HEK293 (cell line): Measurements from ENCODE around the gene BCL11B.

Source experiments
- CTCF ChIA-PET: fragments of 350-600 bp; formaldehyde crosslinking; extraction: SDS; loops from one replicate; lab custom pipeline; 2021; ENCODE audit warnings: antibody characterized with exemption; lab: Yijun Ruan, JAX
- POLR2A ChIA-PET: fragments of 300-600 bp; formaldehyde crosslinking; extraction: SDS; loops from one replicate; lab custom pipeline; 2020; ENCODE audit warnings: antibody characterized with exemption, inconsistent platforms; lab: Yijun Ruan, JAX
- H3K27ac ChIP-seq: fragments of 200-500 bp; sonication (Bioruptor generic); 2 replicates; pipeline ENCODE4 v1.5.1; 2014; ENCODE audit warnings: low read depth, low read length, control low read depth, inconsistent platforms; ENCODE audit errors: extremely low read depth
- H3K36me3 ChIP-seq, 2 experiments: fragments of 200-500 bp in 1 of 2; sonication (Bioruptor generic) in 1 of 2; 1 replicate in 1 of 2; 2 replicates in 1 of 2; pipeline ENCODE4 v1.5.1; 2014 to 2017; ENCODE audit warnings: inconsistent platforms in 2 of 2, low read length in 2 of 2; ENCODE audit not compliant: control insufficient read depth in 2 of 2, insufficient read depth in 1 of 2
- H3K4me1 ChIP-seq: fragments of 200-500 bp; sonication (Bioruptor generic); 2 replicates; pipeline ENCODE4 v1.5.1; 2014; ENCODE audit warnings: mild to moderate bottlenecking, low read length, inconsistent platforms; ENCODE audit not compliant: control insufficient read depth, insufficient read depth
- H3K4me3 ChIP-seq: 2 replicates; pipeline ENCODE4 v1.5.1; 2011; ENCODE audit warnings: low read depth, mild to moderate bottlenecking, control low read depth, low read length, moderate library complexity
- H3K9me3 ChIP-seq: fragments of 200-500 bp; sonication (Bioruptor generic); 2 replicates; pipeline ENCODE4 v1.5.1; 2014; ENCODE audit warnings: low read depth, low read length, inconsistent platforms; ENCODE audit not compliant: control insufficient read depth, insufficient read depth
- GLI2 ChIP-seq: fragments of 450-650 bp; formaldehyde crosslinking; IDR thresholded peaks from 2 replicates; pipeline ENCODE4; 2017; ENCODE audit warnings: missing biosample characterization, missing genetic modification characterization, low read depth, borderline replicate concordance
- INSM2 ChIP-seq: fragments of 450-650 bp; formaldehyde crosslinking; IDR thresholded peaks from 2 replicates; pipeline ENCODE4 v1.5.1; 2016; ENCODE audit warnings: missing biosample characterization, missing genetic modification characterization
- PRDM2 ChIP-seq: fragments of 450-650 bp; formaldehyde crosslinking; IDR thresholded peaks from 2 replicates; pipeline ENCODE4 v1.5.1; 2016; ENCODE audit warnings: missing biosample characterization, missing genetic modification characterization, borderline replicate concordance
- SALL2 ChIP-seq: fragments of 450-650 bp; formaldehyde crosslinking; IDR thresholded peaks from 2 replicates; pipeline ENCODE4 v1.5.0; 2017; ENCODE audit warnings: missing biosample characterization, mild to moderate bottlenecking, missing genetic modification characterization, borderline replicate concordance
- ZNF121 ChIP-seq: fragments of 450-650 bp; formaldehyde crosslinking; IDR thresholded peaks from 2 replicates; pipeline ENCODE4 v1.5.1; 2016; ENCODE audit warnings: missing biosample characterization, missing genetic modification characterization
- ZNF174 ChIP-seq: fragments of 450-650 bp; formaldehyde crosslinking; IDR thresholded peaks from 2 replicates; pipeline ENCODE4 v1.5.0; 2017; ENCODE audit warnings: missing biosample characterization, mild to moderate bottlenecking, missing genetic modification characterization
- ZNF266 ChIP-seq: fragments of 450-650 bp; formaldehyde crosslinking; IDR thresholded peaks from 2 replicates; pipeline ENCODE4 v1.5.1; 2016; ENCODE audit warnings: missing biosample characterization, missing genetic modification characterization, low read depth
- ZNF335 ChIP-seq: fragments of 450-650 bp; formaldehyde crosslinking; conservative IDR thresholded peaks from 2 replicates; pipeline ENCODE4 v1.5.1; 2016; ENCODE audit warnings: missing biosample characterization, missing genetic modification characterization
- ZNF354C ChIP-seq: fragments of 450-650 bp; formaldehyde crosslinking; IDR thresholded peaks from 2 replicates; pipeline ENCODE4 v1.5.1; 2016; ENCODE audit warnings: missing biosample characterization, missing genetic modification characterization, low read depth, borderline replicate concordance
- ZNF423 ChIP-seq: fragments of 450-650 bp; formaldehyde crosslinking; IDR thresholded peaks from 2 replicates; pipeline ENCODE4 v1.5.1; 2016; ENCODE audit warnings: missing biosample characterization, missing genetic modification characterization
- ZNF561 ChIP-seq: fragments of 450-650 bp; IDR thresholded peaks from 2 replicates; pipeline ENCODE4 v1.5.1; 2018; ENCODE audit warnings: missing biosample characterization, missing genetic modification characterization, borderline replicate concordance
- ZNF747 ChIP-seq: fragments of 450-650 bp; formaldehyde crosslinking; IDR thresholded peaks from 2 replicates; pipeline ENCODE4 v1.5.1; 2016; ENCODE audit warnings: missing biosample characterization, missing genetic modification characterization
- ZSCAN30 ChIP-seq: fragments of 450-650 bp; IDR thresholded peaks from 2 replicates; pipeline ENCODE4 v1.5.1; 2018; ENCODE audit warnings: missing biosample characterization, mild to moderate bottlenecking, missing genetic modification characterization, moderate library complexity
- ZXDB ChIP-seq: fragments of 450-650 bp; formaldehyde crosslinking; IDR thresholded peaks from 2 replicates; pipeline ENCODE4 v1.5.1; 2016; ENCODE audit warnings: missing biosample characterization, missing genetic modification characterization
- TF ChIP-seq, protein P1 (sequence below): fragments of 450-650 bp; formaldehyde crosslinking; IDR thresholded peaks from 2 replicates; pipeline ENCODE4 v1.5.1; 2017; ENCODE audit warnings: missing biosample characterization, missing genetic modification characterization
- TF ChIP-seq, protein P2 (sequence below): fragments of 450-650 bp; formaldehyde crosslinking; optimal IDR thresholded peaks from 2 replicates; pipeline ENCODE3; 2016; ENCODE audit warnings: missing biosample characterization, mild to moderate bottlenecking, missing genetic modification characterization
- TF ChIP-seq, protein P3 (sequence below): sonication (generic); formaldehyde crosslinking; IDR thresholded peaks from 2 replicates; pipeline ENCODE4 v1.8.1; 2022; ENCODE audit warnings: mild to moderate bottlenecking, moderate library complexity, missing genetic modification reagents
- TF ChIP-seq, protein P4 (sequence below): fragments of 450-650 bp; formaldehyde crosslinking; IDR thresholded peaks from 2 replicates; pipeline ENCODE4 v1.5.1; 2016; ENCODE audit warnings: missing biosample characterization, missing genetic modification characterization
- TF ChIP-seq, protein P5 (sequence below): fragments of 450-650 bp; formaldehyde crosslinking; IDR thresholded peaks from 2 replicates; pipeline ENCODE4 v1.5.1; 2016; ENCODE audit warnings: missing biosample characterization, missing genetic modification characterization

BCL11B gene

GRCh38 chr14:99148131-99148530, 123.9 kb downstream of the BCL11B start:
- POLR2A ChIA-PET = no interaction called here
- Histone ChIP-seq H3K9me3 (no peaks in the 10 kb centered on the region), H3K4me1 (no peaks in the 10 kb centered on the region), H3K4me3 (no peak overlapping the region), H3K27ac (no peak overlapping the region), H3K36me3 (no peaks in the 10 kb centered on the region)
- no peak for TF ChIP-seq ZXDB (tag by site-specific recombination)
- TF ChIP-seq, protein P1, sequence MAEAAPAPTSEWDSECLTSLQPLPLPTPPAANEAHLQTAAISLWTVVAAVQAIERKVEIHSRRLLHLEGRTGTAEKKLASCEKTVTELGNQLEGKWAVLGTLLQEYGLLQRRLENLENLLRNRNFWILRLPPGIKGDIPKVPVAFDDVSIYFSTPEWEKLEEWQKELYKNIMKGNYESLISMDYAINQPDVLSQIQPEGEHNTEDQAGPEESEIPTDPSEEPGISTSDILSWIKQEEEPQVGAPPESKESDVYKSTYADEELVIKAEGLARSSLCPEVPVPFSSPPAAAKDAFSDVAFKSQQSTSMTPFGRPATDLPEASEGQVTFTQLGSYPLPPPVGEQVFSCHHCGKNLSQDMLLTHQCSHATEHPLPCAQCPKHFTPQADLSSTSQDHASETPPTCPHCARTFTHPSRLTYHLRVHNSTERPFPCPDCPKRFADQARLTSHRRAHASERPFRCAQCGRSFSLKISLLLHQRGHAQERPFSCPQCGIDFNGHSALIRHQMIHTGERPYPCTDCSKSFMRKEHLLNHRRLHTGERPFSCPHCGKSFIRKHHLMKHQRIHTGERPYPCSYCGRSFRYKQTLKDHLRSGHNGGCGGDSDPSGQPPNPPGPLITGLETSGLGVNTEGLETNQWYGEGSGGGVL = no peak
- no peak for TF ChIP-seq ZNF423 (tag by site-specific recombination)
- no peak for TF ChIP-seq GLI2 (tag by site-specific recombination)
- TF ChIP-seq INSM2 (tag by site-specific recombination) = no peak
- no peak for TF ChIP-seq SALL2 (tag by site-specific recombination)
- no peak for TF ChIP-seq PRDM2
- no peak for TF ChIP-seq ZNF747 (tag by site-specific recombination)
- TF ChIP-seq, protein P2, sequence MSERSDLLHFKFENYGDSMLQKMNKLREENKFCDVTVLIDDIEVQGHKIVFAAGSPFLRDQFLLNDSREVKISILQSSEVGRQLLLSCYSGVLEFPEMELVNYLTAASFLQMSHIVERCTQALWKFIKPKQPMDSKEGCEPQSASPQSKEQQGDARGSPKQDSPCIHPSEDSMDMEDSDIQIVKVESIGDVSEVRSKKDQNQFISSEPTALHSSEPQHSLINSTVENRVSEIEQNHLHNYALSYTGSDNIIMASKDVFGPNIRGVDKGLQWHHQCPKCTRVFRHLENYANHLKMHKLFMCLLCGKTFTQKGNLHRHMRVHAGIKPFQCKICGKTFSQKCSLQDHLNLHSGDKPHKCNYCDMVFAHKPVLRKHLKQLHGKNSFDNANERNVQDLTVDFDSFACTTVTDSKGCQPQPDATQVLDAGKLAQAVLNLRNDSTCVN (tag by site-specific recombination) = no peak
- CTCF ChIA-PET = no interaction called here

GRCh38 chr14:99147366-99147740, 124.6 kb downstream of the BCL11B start:
- no peaks in the 10 kb centered on the region for H3K36me3 ChIP-seq
- POLR2A ChIA-PET = no interaction called here
- H3K27ac ChIP-seq = no peak overlapping the region
- no peaks in the 10 kb centered on the region for H3K9me3 ChIP-seq
- H3K4me3 ChIP-seq = no peak overlapping the region
- no peaks in the 10 kb centered on the region for H3K4me1 ChIP-seq
- CTCF ChIA-PET = no interaction called here
- no peak for TF ChIP-seq ZNF335 (tag by site-specific recombination)
- TF ChIP-seq, protein P3, sequence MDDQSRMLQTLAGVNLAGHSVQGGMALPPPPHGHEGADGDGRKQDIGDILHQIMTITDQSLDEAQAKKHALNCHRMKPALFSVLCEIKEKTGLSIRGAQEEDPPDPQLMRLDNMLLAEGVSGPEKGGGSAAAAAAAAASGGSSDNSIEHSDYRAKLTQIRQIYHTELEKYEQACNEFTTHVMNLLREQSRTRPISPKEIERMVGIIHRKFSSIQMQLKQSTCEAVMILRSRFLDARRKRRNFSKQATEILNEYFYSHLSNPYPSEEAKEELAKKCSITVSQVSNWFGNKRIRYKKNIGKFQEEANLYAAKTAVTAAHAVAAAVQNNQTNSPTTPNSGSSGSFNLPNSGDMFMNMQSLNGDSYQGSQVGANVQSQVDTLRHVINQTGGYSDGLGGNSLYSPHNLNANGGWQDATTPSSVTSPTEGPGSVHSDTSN (CRISPR knock-in tag) = no peak
- TF ChIP-seq ZNF561 (tag by site-specific recombination) = no peak
- TF ChIP-seq ZNF266 (tag by site-specific recombination) = no peak
- no peak for TF ChIP-seq ZNF174 (tag by site-specific recombination)
- no peak for TF ChIP-seq ZSCAN30
- TF ChIP-seq, protein P4, sequence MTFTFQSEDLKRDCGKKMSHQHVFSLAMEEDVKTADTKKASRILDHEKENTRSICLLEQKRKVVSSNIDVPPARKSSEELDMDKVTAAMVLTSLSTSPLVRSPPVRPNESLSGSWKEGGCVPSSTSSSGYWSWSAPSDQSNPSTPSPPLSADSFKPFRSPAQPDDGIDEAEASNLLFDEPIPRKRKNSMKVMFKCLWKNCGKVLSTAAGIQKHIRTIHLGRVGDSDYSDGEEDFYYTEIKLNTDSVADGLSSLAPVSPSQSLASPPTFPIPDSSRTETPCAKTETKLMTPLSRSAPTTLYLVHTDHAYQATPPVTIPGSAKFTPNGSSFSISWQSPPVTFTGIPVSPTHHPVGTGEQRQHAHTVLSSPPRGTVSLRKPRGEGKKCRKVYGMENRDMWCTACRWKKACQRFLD = no peak
- TF ChIP-seq, protein P5, sequence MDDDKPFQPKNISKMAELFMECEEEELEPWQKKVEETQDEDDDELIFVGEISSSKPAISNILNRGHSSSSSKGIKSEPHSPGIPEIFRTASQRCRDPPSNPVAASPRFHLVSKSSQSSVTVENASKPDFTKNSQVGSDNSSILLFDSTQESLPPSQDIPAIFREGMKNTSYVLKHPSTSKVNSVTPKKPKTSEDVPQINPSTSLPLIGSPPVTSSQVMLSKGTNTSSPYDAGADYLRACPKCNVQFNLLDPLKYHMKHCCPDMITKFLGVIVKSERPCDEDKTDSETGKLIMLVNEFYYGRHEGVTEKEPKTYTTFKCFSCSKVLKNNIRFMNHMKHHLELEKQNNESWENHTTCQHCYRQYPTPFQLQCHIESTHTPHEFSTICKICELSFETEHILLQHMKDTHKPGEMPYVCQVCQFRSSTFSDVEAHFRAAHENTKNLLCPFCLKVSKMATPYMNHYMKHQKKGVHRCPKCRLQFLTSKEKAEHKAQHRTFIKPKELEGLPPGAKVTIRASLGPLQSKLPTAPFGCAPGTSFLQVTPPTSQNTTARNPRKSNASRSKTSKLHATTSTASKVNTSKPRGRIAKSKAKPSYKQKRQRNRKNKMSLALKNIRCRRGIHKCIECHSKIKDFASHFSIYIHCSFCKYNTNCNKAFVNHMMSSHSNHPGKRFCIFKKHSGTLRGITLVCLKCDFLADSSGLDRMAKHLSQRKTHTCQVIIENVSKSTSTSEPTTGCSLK (tag by site-specific recombination) = no peak
- no peak for TF ChIP-seq ZNF121 (tag by site-specific recombination)
- TF ChIP-seq ZNF354C (tag by site-specific recombination) = no peak
